Measurements from ENCODE around the gene PYGB.
A peak's percentile ranks its signal among the peaks of the same experiment; 100 is the strongest.
"Not testable (repeated sequence)": the region's sequence is repeated elsewhere in the genome, so short reads cannot be mapped to it uniquely, and the experiment has no call there.

PYGB gene

GRCh38 chr20:25317351-25318075 is 69.6 kb downstream of the PYGB start:
- in situ Hi-C loops (cut with MboI; ENCODE audit: low pct_unique_long_range_greater_than_20kb, low sequenced_read_pairs), result no loop called here

GRCh38 chr20:25318471-25319240 is 70.8 kb downstream of the PYGB start:
- in situ Hi-C loops (cut with MboI; ENCODE audit: low pct_unique_long_range_greater_than_20kb, low sequenced_read_pairs), result no loop called here
- no peak for DNase-seq

More at GRCh38 chr20:25317351-25318075, 69.6 kb downstream of the PYGB start:
- DNase-seq, result no peak

GRCh38 chr20:25319241-25320034 is 71.6 kb downstream of the PYGB start:
- in situ Hi-C loops (cut with MboI; ENCODE audit: low pct_unique_long_range_greater_than_20kb, low sequenced_read_pairs), result no loop called here
- DNase-seq, result no peak

GRCh38 chr20:25320035-25320800 is 72.3 kb downstream of the PYGB start:
- in situ Hi-C loops (cut with MboI; ENCODE audit: low pct_unique_long_range_greater_than_20kb, low sequenced_read_pairs), result no loop called here
- DNase-seq, result no peak

GRCh38 chr20:25321262-25321831 is 73.5 kb downstream of the PYGB start:
- no peak for DNase-seq
- in situ Hi-C loops (cut with MboI; ENCODE audit: low pct_unique_long_range_greater_than_20kb, low sequenced_read_pairs), result no loop called here

GRCh38 chr20:25321991-25322390 is 74.1 kb downstream of the PYGB start:
- in situ Hi-C loops (cut with MboI; ENCODE audit: low pct_unique_long_range_greater_than_20kb, low sequenced_read_pairs), result no loop called here
- DNase-seq, result no peak

GRCh38 chr20:25323496-25324246 is 75.8 kb downstream of the PYGB start:
- in situ Hi-C loops (cut with MboI; ENCODE audit: low pct_unique_long_range_greater_than_20kb, low sequenced_read_pairs), result no loop called here
- no peak for DNase-seq

- peak; percentile 84 for DNase-seq
- in situ Hi-C loops (cut with MboI; ENCODE audit: low pct_unique_long_range_greater_than_20kb, low sequenced_read_pairs), result no loop called here
Measured at GRCh38 chr20:25324412-25324811, 76.5 kb downstream of the PYGB start.

- in situ Hi-C loops (cut with MboI; ENCODE audit: low pct_unique_long_range_greater_than_20kb, low sequenced_read_pairs), result no loop called here
- no peak for DNase-seq
Measured at GRCh38 chr20:25325073-25325472, 77.2 kb downstream of the PYGB start.

GRCh38 chr20:25325997-25326396 is 78.1 kb downstream of the PYGB start:
- in situ Hi-C loops (cut with MboI; ENCODE audit: low pct_unique_long_range_greater_than_20kb, low sequenced_read_pairs), result no loop called here
- no peak for DNase-seq

- DNase-seq, result no peak
- in situ Hi-C loops (cut with MboI; ENCODE audit: low pct_unique_long_range_greater_than_20kb, low sequenced_read_pairs), result no loop called here
Measured at GRCh38 chr20:25327521-25328235, 79.8 kb downstream of the PYGB start.

- no peak for DNase-seq
- in situ Hi-C loops (cut with MboI; ENCODE audit: low pct_unique_long_range_greater_than_20kb, low sequenced_read_pairs), result no loop called here
Measured at GRCh38 chr20:25328954-25329498, 81.1 kb downstream of the PYGB start.

- in situ Hi-C loops (cut with MboI; ENCODE audit: low pct_unique_long_range_greater_than_20kb, low sequenced_read_pairs); DNase-seq: not testable (repeated sequence)
Measured at GRCh38 chr20:25334972-25335371, 87.1 kb downstream of the PYGB start.

GRCh38 chr20:25336561-25337422 is 88.9 kb downstream of the PYGB start:
- in situ Hi-C loops (cut with MboI; ENCODE audit: low pct_unique_long_range_greater_than_20kb, low sequenced_read_pairs), result no loop called here
- peak; percentile 41 for DNase-seq

- in situ Hi-C loops (cut with MboI; ENCODE audit: low pct_unique_long_range_greater_than_20kb, low sequenced_read_pairs), result no loop called here
Measured at GRCh38 chr20:25338112-25339023, 90.5 kb downstream of the PYGB start.

More at GRCh38 chr20:25338112-25339023, 90.5 kb downstream of the PYGB start:
- DNase-seq, result no peak
